ENCODE results near the gene COL9A1. TPM values are rescaled to one million over a fixed set of nuclear protein-coding genes. Genes with fewer than 3 reads are reported as not detected.

Gene COL9A1
- total and polyA plus RNA-seq, 12 donors: 0.17 to 1.6 TPM; not detected in 10

GRCh38 chr6:70188202-70188601 is 114.7 kb downstream of the COL9A1 start:
- Histone ChIP-seq H3K27ac (no peak overlapping the region), H3K4me1 (replicated peaks in 1 of 2) (no peaks in the 10 kb centered on the region), H3K27me3 (peaks cover 6% of the 10 kb centered on the region), H3K4me3 (no peak overlapping the region), H3K9me3 (replicated peaks in 1 of 3) (no peaks in the 10 kb centered on the region), H3K36me3 (replicated peaks in 1 of 2) (no peaks in the 10 kb centered on the region)
- intact Hi-C loops (cut with DNase I): no loop called here
- no peak for DNase-seq
- TF ChIP-seq CTCF (IDR thresholded peaks at IDR 0.05) (no peak), POLR2A (IDR thresholded peaks at IDR 0.05) (no peak)
- WGBS, 4 donors: 74 to 83% (median 79%) methylated on average over 4 to 6 of the region's 6 CpGs

- intact Hi-C loops (cut with DNase I): no loop called here
- 58 to 79% (median 66%) methylated on average over 1 of the region's 1 CpG for WGBS, 4 donors
- no peaks in the 10 kb centered on the region for H3K36me3 ChIP-seq (replicated peaks in 1 of 2)
- H3K4me3 ChIP-seq: no peak overlapping the region
- no peaks in the 10 kb centered on the region for H3K27me3 ChIP-seq
- TF ChIP-seq CTCF (IDR thresholded peaks at IDR 0.05): no peak
- TF ChIP-seq POLR2A (IDR thresholded peaks at IDR 0.05): no peak
- H3K4me1 ChIP-seq (replicated peaks in 1 of 2): no peaks in the 10 kb centered on the region
- no peak overlapping the region for H3K27ac ChIP-seq
- no peaks in the 10 kb centered on the region for H3K9me3 ChIP-seq (replicated peaks in 1 of 3)
- no peak for DNase-seq
Measured at GRCh38 chr6:70186461-70186860, 116.4 kb downstream of the COL9A1 start.

- H3K4me3 ChIP-seq: no peak overlapping the region
- no peak for TF ChIP-seq CTCF (IDR thresholded peaks at IDR 0.05)
- TF ChIP-seq POLR2A (IDR thresholded peaks at IDR 0.05): no peak
Measured at GRCh38 chr6:70184723-70185122, 118.2 kb downstream of the COL9A1 start.

GRCh38 chr6:70183538-70183937 is 119.3 kb downstream of the COL9A1 start:
- Histone ChIP-seq H3K4me1 (replicated peaks in 1 of 2) (no peaks in the 10 kb centered on the region), H3K36me3 (replicated peaks in 1 of 2) (no peaks in the 10 kb centered on the region), H3K27ac (no peak overlapping the region), H3K9me3 (replicated peaks in 1 of 3) (no peaks in the 10 kb centered on the region), H3K4me3 (no peak overlapping the region), H3K27me3 (no peaks in the 10 kb centered on the region)
- TF ChIP-seq CTCF (IDR thresholded peaks at IDR 0.05): no peak
- no peak for TF ChIP-seq POLR2A (IDR thresholded peaks at IDR 0.05)
- WGBS, 4 donors: 31 to 41% (median 37%) methylated on average over 3 of the region's 3 CpGs
- no peak for DNase-seq
- intact Hi-C loops (cut with DNase I): no loop called here

More at GRCh38 chr6:70184723-70185122, 118.2 kb downstream of the COL9A1 start:
- Histone ChIP-seq H3K36me3 (replicated peaks in 1 of 2) (no peaks in the 10 kb centered on the region), H3K27ac (no peak overlapping the region), H3K9me3 (replicated peaks in 1 of 3) (no peaks in the 10 kb centered on the region), H3K27me3 (no peaks in the 10 kb centered on the region), H3K4me1 (replicated peaks in 1 of 2) (no peaks in the 10 kb centered on the region)
- 68 to 82% (median 78%) methylated on average over 3 of the region's 3 CpGs for WGBS, 4 donors
- no peak for DNase-seq
- intact Hi-C loops (cut with DNase I): no loop called here
